Measurements from ENCODE around the gene NFATC2.

GRCh38 chr20:51560550-51561307, 18.2 kb upstream of the NFATC2 start:
- TF ChIP-seq, protein P1, sequence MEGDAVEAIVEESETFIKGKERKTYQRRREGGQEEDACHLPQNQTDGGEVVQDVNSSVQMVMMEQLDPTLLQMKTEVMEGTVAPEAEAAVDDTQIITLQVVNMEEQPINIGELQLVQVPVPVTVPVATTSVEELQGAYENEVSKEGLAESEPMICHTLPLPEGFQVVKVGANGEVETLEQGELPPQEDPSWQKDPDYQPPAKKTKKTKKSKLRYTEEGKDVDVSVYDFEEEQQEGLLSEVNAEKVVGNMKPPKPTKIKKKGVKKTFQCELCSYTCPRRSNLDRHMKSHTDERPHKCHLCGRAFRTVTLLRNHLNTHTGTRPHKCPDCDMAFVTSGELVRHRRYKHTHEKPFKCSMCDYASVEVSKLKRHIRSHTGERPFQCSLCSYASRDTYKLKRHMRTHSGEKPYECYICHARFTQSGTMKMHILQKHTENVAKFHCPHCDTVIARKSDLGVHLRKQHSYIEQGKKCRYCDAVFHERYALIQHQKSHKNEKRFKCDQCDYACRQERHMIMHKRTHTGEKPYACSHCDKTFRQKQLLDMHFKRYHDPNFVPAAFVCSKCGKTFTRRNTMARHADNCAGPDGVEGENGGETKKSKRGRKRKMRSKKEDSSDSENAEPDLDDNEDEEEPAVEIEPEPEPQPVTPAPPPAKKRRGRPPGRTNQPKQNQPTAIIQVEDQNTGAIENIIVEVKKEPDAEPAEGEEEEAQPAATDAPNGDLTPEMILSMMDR (IDR thresholded peaks at IDR 0.05; ENCODE audit: insufficient read depth, low read length), result no peak
- TF ChIP-seq REST (IDR thresholded peaks at IDR 0.05; ENCODE audit: insufficient replicate concordance, low read depth), result no peak
- no peak for TF ChIP-seq POLR2AphosphoS5 (IDR thresholded peaks at IDR 0.05; ENCODE audit: low read depth)
- TF ChIP-seq GABPA (IDR thresholded peaks at IDR 0.05; ENCODE audit: low read depth), result no peak

All from HL-60 (cell line).